Stimulated activated CD4-positive, alpha-beta T cell treated with anti-CD3 and anti-CD28 coated beads, Interleukin-4, amount 100 ng/mL, for 4 hours (primary cell): ENCODE measurements around the gene FAM118B.

Experiments
- DNase-seq, 2 experiments: peaks; one replicate each; pipeline ENCODE4 v3.0.0-alpha.2; 2020

Gene FAM118B

GRCh38 chr11:126186708-126187529, 24.7 kb upstream of the FAM118B start:
- no peak for DNase-seq

GRCh38 chr11:126188332-126189108, 23.1 kb upstream of the FAM118B start:
- no peak for DNase-seq

GRCh38 chr11:126189109-126189929, 22.3 kb upstream of the FAM118B start:
- no peak for DNase-seq

GRCh38 chr11:126190792-126191191, 20.8 kb upstream of the FAM118B start:
- DNase-seq, result no peak

GRCh38 chr11:126191379-126192073, 20.1 kb upstream of the FAM118B start:
- no peak for DNase-seq

- DNase-seq, result no peak
Observed at GRCh38 chr11:126192361-126192760, 19.2 kb upstream of the FAM118B start.

GRCh38 chr11:126193038-126193478, 18.5 kb upstream of the FAM118B start:
- no peak for DNase-seq

GRCh38 chr11:126194121-126194543, 17.4 kb upstream of the FAM118B start:
- DNase-seq, result peak in 1 of 2 experiments; percentile 16

- DNase-seq, result no peak
Observed at GRCh38 chr11:126195119-126195518, 16.5 kb upstream of the FAM118B start.

- DNase-seq, result no peak
Observed at GRCh38 chr11:126197277-126197939, 14.2 kb upstream of the FAM118B start.

- DNase-seq, result no peak
Observed at GRCh38 chr11:126198648-126199047, 12.9 kb upstream of the FAM118B start.

GRCh38 chr11:126202646-126203359, 8.8 kb upstream of the FAM118B start:
- DNase-seq, result no peak

- DNase-seq, result no peak
Observed at GRCh38 chr11:126205359-126205758, 6.2 kb upstream of the FAM118B start.

- no peak for DNase-seq
Observed at GRCh38 chr11:126207896-126208295, 3.7 kb upstream of the FAM118B start.

- no peak for DNase-seq
Observed at GRCh38 chr11:126210871-126211235, 729 bp upstream of the FAM118B start.

GRCh38 chr11:126212089-126212660, 593 bp downstream of the FAM118B start:
- DNase-seq, result no peak

- no peak for DNase-seq
Observed at GRCh38 chr11:126214441-126214840, 2.9 kb downstream of the FAM118B start.

- DNase-seq, result no peak
Observed at GRCh38 chr11:126214841-126215240, 3.3 kb downstream of the FAM118B start.

GRCh38 chr11:126216526-126217305, 5.1 kb downstream of the FAM118B start:
- no peak for DNase-seq

GRCh38 chr11:126217491-126217890, 5.9 kb downstream of the FAM118B start:
- no peak for DNase-seq
